GM18499 (cell line): ENCODE results near the gene OR5AN1.

Experiments
- ATAC-seq: cut with Tn5 transposase; IDR thresholded peaks from one replicate; pipeline ENCODE4 v1.9.1; 2021; ENCODE audit warnings: moderate number of reproducible peaks; ENCODE audit not compliant: insufficient read depth, unreplicated experiment

Gene OR5AN1

GRCh38 chr11:59418156-59418555, 59.5 kb downstream of the OR5AN1 start:
- ATAC-seq = no peak
